GM23338 (cell line): ENCODE data around the gene TENM3. TPM values are rescaled to one million over a fixed set of nuclear protein-coding genes. Genes with fewer than 3 reads are reported as not detected.

Experiments used
- ATAC-seq: fragments of 200-7000 bp; cut with Tn5 transposase; 3 replicates; pipeline ENCODE4 v1.9.1; 2020
- DNase-seq: peaks from one replicate; pipeline ENCODE4 v3.0.0-alpha.2; 2015; ENCODE audit warnings: low spot score
- H2AFZ ChIP-seq: fragments of 200-600 bp; sonication (generic); 2 replicates; pipeline ENCODE4 v1.8.0; 2016; ENCODE audit warnings: antibody characterized with exemption, mild to moderate bottlenecking, moderate library complexity
- H3F3A ChIP-seq: fragments of 200-600 bp; sonication (generic); replicated peaks from 2 replicates; pipeline ENCODE4 v1.8.0; 2017; ENCODE audit warnings: antibody characterized with exemption, mixed run types, low read depth
- H3K27ac ChIP-seq: fragments of 200-600 bp; sonication (generic); 2 replicates; pipeline ENCODE4 v1.6.1; 2016; ENCODE audit warnings: low read depth
- H3K27me3 ChIP-seq: fragments of 200-600 bp; sonication (generic); 2 replicates; pipeline ENCODE4 v1.8.0; 2016; ENCODE audit warnings: mild to moderate bottlenecking, mixed run types, moderate library complexity; ENCODE audit not compliant: insufficient read depth
- H3K36me3 ChIP-seq: fragments of 200-600 bp; sonication (generic); 2 replicates; pipeline ENCODE4 v1.8.0; 2016; ENCODE audit warnings: mild to moderate bottlenecking; ENCODE audit not compliant: insufficient read depth
- H3K4me1 ChIP-seq: fragments of 200-600 bp; sonication (generic); 2 replicates; pipeline ENCODE4 v1.8.0; 2016; ENCODE audit warnings: mild to moderate bottlenecking, moderate library complexity; ENCODE audit not compliant: insufficient read depth
- H3K4me2 ChIP-seq: fragments of 200-600 bp; sonication (generic); 2 replicates; pipeline ENCODE4 v1.7.1; 2017; ENCODE audit warnings: mixed run types
- H3K4me3 ChIP-seq: fragments of 200-600 bp; sonication (generic); 2 replicates; pipeline ENCODE4 v1.6.1; 2016; ENCODE audit warnings: mixed run types
- H3K79me2 ChIP-seq: fragments of 200-600 bp; sonication (generic); replicated peaks from 2 replicates; pipeline ENCODE4 v1.8.0; 2017; ENCODE audit warnings: mild to moderate bottlenecking; ENCODE audit not compliant: insufficient read depth
- H3K9me2 ChIP-seq: fragments of 200-600 bp; sonication (generic); 2 replicates; pipeline ENCODE4 v1.8.0; 2017; ENCODE audit not compliant: insufficient read depth
- H4K20me1 ChIP-seq: fragments of 200-600 bp; sonication (generic); replicated peaks from 2 replicates; pipeline ENCODE4 v1.8.0; 2017; ENCODE audit warnings: mild to moderate bottlenecking; ENCODE audit not compliant: insufficient read depth
- H3K27ac Mint-ChIP-seq: 2 replicates; pipeline ENCODE4 v1.8.0; 2020; ENCODE audit warnings: inconsistent platforms, mild to moderate bottlenecking, moderate library complexity, mixed read lengths
- H3K27me3 Mint-ChIP-seq: 3 replicates; pipeline ENCODE4 v1.8.0; 2022; ENCODE audit warnings: low read depth, mild to moderate bottlenecking, moderate library complexity, mixed read lengths, inconsistent platforms; ENCODE audit not compliant: insufficient read depth, poor library complexity
- H3K36me3 Mint-ChIP-seq: 3 replicates; pipeline ENCODE4 v1.8.0; 2021; ENCODE audit warnings: low read depth, mild to moderate bottlenecking, inconsistent platforms, moderate library complexity, mixed read lengths
- H3K4me1 Mint-ChIP-seq: 3 replicates; pipeline ENCODE4 v1.8.0; 2020; ENCODE audit warnings: mild to moderate bottlenecking, inconsistent platforms, mixed read lengths
- H3K4me3 Mint-ChIP-seq: 3 replicates; pipeline ENCODE4 v1.8.0; 2021; ENCODE audit warnings: moderate library complexity, mild to moderate bottlenecking, inconsistent platforms, mixed read lengths
- H3K9me3 Mint-ChIP-seq: 3 replicates; pipeline ENCODE4 v1.8.0; 2020; ENCODE audit warnings: moderate library complexity, mild to moderate bottlenecking, inconsistent platforms, mixed read lengths
- JUNB ChIP-seq: IDR thresholded peaks from one replicate; pipeline ENCODE4 v1.6.1; 2016; ENCODE audit warnings: antibody characterized with exemption; ENCODE audit not compliant: unreplicated experiment
- REST ChIP-seq: IDR thresholded peaks from one replicate; pipeline ENCODE4 v1.6.1; 2018; ENCODE audit warnings: antibody characterized with exemption; ENCODE audit not compliant: unreplicated experiment
- STAT1 ChIP-seq: IDR thresholded peaks from one replicate; pipeline ENCODE4 v1.6.1; 2016; ENCODE audit warnings: antibody characterized with exemption; ENCODE audit not compliant: unreplicated experiment
- polyA plus RNA-seq: library from polyadenylated mRNA; unstranded; fragments of >200 nt; fragmentation: Nextera tagmentation; extraction: Ambion mirVana; gene quantifications from 2 replicates; pipeline ENCODE4 v1.2.1, GENCODE V29; 2016
- total RNA-seq: library from RNA; depleted of rRNA; stranded (reverse); fragments of >200 nt; shearing (Covaris generic); gene quantifications from 2 replicates; pipeline ENCODE4 v1.2.3, GENCODE V29; 2014
- TF ChIP-seq, protein P1 (sequence below), 2 experiments: fragments of 200-600 bp in 1 of 2; sonication (generic) in 1 of 2; conservative IDR thresholded peaks; 2 replicates each; pipeline versions ENCODE4 v1.5.1 to v1.6.1; 2016 to 2017; ENCODE audit warnings: antibody characterized with exemption in 2 of 2, low read depth in 2 of 2, mild to moderate bottlenecking in 2 of 2, moderate library complexity in 1 of 2
- TF ChIP-seq, protein P2 (sequence below): fragments of 250-450 bp; sonication (Bioruptor Pico); IDR thresholded peaks from 2 replicates; pipeline ENCODE4 v1.5.0; 2020; ENCODE audit warnings: mild to moderate bottlenecking, moderate library complexity

The TENM3 gene
- total and polyA plus RNA-seq, 2 experiments from 2014 or later: 22.2 to 128 TPM

GRCh38 chr4:182842759-182843390 lies 599.7 kb downstream of the TENM3 start:
- no peak overlapping the region for H3K4me3 Mint-ChIP-seq
- ATAC-seq (peak; percentile 29; the same call in 1 of the 3 replicates), DNase-seq (no peak)
- no peak for TF ChIP-seq JUNB
- TF ChIP-seq, protein P1, sequence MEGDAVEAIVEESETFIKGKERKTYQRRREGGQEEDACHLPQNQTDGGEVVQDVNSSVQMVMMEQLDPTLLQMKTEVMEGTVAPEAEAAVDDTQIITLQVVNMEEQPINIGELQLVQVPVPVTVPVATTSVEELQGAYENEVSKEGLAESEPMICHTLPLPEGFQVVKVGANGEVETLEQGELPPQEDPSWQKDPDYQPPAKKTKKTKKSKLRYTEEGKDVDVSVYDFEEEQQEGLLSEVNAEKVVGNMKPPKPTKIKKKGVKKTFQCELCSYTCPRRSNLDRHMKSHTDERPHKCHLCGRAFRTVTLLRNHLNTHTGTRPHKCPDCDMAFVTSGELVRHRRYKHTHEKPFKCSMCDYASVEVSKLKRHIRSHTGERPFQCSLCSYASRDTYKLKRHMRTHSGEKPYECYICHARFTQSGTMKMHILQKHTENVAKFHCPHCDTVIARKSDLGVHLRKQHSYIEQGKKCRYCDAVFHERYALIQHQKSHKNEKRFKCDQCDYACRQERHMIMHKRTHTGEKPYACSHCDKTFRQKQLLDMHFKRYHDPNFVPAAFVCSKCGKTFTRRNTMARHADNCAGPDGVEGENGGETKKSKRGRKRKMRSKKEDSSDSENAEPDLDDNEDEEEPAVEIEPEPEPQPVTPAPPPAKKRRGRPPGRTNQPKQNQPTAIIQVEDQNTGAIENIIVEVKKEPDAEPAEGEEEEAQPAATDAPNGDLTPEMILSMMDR (conservative IDR thresholded peaks at IDR 0.05; ENCODE audit: low read depth in 2 of 2): no peak
- no peak for TF ChIP-seq REST
- H3K9me3 Mint-ChIP-seq: no peaks in the 10 kb centered on the region
- H3K27me3 Mint-ChIP-seq: peaks cover 6% of the 10 kb centered on the region
- H4K20me1 ChIP-seq: no peaks in the 10 kb centered on the region
- peaks cover 19% of the 10 kb centered on the region for H3K4me1 Mint-ChIP-seq
- H3K4me3 ChIP-seq: no peak overlapping the region
- H3K36me3 Mint-ChIP-seq: no peaks in the 10 kb centered on the region
- H3K27ac Mint-ChIP-seq: no peak overlapping the region
- no peaks in the 10 kb centered on the region for H3F3A ChIP-seq
- H3K27ac ChIP-seq: peak overlapping the region; percentile 63; the same call in 1 of the 2 replicates
- H3K9me2 ChIP-seq: no peaks in the 10 kb centered on the region
- H3K4me2 ChIP-seq: no peak overlapping the region
- H2AFZ ChIP-seq: peak overlapping the region; percentile 77
- peaks cover 4% of the 10 kb centered on the region; the same call in 1 of the 2 replicates for H3K4me1 ChIP-seq
- no peaks in the 10 kb centered on the region for H3K36me3 ChIP-seq
- H3K79me2 ChIP-seq: no peaks in the 10 kb centered on the region
- H3K27me3 ChIP-seq: no peaks in the 10 kb centered on the region

GRCh38 chr4:182843808-182844325 lies 600.7 kb downstream of the TENM3 start:
- H3K9me3 Mint-ChIP-seq: no peaks in the 10 kb centered on the region
- no peak overlapping the region for H3K4me3 Mint-ChIP-seq
- TF ChIP-seq STAT1 (no peak), JUNB (no peak)
- TF ChIP-seq, protein P2, sequence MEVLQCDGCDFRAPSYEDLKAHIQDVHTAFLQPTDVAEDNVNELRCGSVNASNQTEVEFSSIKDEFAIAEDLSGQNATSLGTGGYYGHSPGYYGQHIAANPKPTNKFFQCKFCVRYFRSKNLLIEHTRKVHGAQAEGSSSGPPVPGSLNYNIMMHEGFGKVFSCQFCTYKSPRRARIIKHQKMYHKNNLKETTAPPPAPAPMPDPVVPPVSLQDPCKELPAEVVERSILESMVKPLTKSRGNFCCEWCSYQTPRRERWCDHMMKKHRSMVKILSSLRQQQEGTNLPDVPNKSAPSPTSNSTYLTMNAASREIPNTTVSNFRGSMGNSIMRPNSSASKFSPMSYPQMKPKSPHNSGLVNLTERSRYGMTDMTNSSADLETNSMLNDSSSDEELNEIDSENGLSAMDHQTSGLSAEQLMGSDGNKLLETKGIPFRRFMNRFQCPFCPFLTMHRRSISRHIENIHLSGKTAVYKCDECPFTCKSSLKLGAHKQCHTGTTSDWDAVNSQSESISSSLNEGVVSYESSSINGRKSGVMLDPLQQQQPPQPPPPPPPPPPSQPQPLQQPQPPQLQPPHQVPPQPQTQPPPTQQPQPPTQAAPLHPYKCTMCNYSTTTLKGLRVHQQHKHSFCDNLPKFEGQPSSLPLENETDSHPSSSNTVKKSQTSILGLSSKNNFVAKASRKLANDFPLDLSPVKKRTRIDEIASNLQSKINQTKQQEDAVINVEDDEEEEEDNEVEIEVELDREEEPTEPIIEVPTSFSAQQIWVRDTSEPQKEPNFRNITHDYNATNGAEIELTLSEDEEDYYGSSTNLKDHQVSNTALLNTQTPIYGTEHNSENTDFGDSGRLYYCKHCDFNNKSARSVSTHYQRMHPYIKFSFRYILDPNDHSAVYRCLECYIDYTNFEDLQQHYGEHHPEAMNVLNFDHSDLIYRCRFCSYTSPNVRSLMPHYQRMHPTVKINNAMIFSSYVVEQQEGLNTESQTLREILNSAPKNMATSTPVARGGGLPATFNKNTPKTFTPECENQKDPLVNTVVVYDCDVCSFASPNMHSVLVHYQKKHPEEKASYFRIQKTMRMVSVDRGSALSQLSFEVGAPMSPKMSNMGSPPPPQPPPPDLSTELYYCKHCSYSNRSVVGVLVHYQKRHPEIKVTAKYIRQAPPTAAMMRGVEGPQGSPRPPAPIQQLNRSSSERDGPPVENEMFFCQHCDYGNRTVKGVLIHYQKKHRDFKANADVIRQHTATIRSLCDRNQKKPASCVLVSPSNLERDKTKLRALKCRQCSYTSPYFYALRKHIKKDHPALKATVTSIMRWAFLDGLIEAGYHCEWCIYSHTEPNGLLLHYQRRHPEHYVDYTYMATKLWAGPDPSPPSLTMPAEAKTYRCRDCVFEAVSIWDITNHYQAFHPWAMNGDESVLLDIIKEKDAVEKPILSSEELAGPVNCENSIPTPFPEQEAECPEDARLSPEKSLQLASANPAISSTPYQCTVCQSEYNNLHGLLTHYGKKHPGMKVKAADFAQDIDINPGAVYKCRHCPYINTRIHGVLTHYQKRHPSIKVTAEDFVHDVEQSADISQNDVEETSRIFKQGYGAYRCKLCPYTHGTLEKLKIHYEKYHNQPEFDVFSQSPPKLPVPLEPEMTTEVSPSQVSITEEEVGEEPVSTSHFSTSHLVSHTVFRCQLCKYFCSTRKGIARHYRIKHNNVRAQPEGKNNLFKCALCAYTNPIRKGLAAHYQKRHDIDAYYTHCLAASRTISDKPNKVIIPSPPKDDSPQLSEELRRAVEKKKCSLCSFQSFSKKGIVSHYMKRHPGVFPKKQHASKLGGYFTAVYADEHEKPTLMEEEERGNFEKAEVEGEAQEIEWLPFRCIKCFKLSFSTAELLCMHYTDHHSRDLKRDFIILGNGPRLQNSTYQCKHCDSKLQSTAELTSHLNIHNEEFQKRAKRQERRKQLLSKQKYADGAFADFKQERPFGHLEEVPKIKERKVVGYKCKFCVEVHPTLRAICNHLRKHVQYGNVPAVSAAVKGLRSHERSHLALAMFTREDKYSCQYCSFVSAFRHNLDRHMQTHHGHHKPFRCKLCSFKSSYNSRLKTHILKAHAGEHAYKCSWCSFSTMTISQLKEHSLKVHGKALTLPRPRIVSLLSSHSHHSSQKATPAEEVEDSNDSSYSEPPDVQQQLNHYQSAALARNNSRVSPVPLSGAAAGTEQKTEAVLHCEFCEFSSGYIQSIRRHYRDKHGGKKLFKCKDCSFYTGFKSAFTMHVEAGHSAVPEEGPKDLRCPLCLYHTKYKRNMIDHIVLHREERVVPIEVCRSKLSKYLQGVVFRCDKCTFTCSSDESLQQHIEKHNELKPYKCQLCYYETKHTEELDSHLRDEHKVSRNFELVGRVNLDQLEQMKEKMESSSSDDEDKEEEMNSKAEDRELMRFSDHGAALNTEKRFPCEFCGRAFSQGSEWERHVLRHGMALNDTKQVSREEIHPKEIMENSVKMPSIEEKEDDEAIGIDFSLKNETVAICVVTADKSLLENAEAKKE: no peak

More at GRCh38 chr4:182843808-182844325, 600.7 kb downstream of the TENM3 start:
- H3K36me3 Mint-ChIP-seq: no peaks in the 10 kb centered on the region
- H3K4me1 Mint-ChIP-seq: peaks cover 19% of the 10 kb centered on the region
- H3K27me3 ChIP-seq: no peaks in the 10 kb centered on the region
- no peaks in the 10 kb centered on the region for H3K9me2 ChIP-seq
- no peaks in the 10 kb centered on the region for H3F3A ChIP-seq
- H3K36me3 ChIP-seq: no peaks in the 10 kb centered on the region
- H3K27ac Mint-ChIP-seq: no peak overlapping the region
- peak overlapping the region; percentile 77; the same call in 1 of the 2 replicates for H2AFZ ChIP-seq
- no peak overlapping the region for H3K27ac ChIP-seq
- peaks cover 6% of the 10 kb centered on the region for H3K27me3 Mint-ChIP-seq
- H4K20me1 ChIP-seq: no peaks in the 10 kb centered on the region
- H3K4me1 ChIP-seq: peaks cover 4% of the 10 kb centered on the region; the same call in 1 of the 2 replicates
- H3K4me3 ChIP-seq: no peak overlapping the region
- ATAC-seq: no peak
- H3K4me2 ChIP-seq: no peak overlapping the region
- no peak for DNase-seq
- no peaks in the 10 kb centered on the region for H3K79me2 ChIP-seq
